ENCODE measurements around the gene FHL2.

- TF ChIP-seq CTCF (conservative IDR thresholded peaks at IDR 0.05; ENCODE audit: low read length) (no peak), EZH2phosphoT487 (IDR thresholded peaks at IDR 0.05; ENCODE audit: borderline replicate concordance) (no peak)
Observed at GRCh38 chr2:105323111-105323510, 75.7 kb downstream of the FHL2 start.
